Liver (tissue), 9 donors: ENCODE results near the gene SLC13A2. TPM values are rescaled to one million over a fixed set of nuclear protein-coding genes. Genes with fewer than 3 reads are reported as not detected.

Experiments
- DNase-seq: peaks from one replicate; pipeline ENCODE4 v3.0.0-alpha.2; 2017; ENCODE audit warnings: low spot score
- H3K27ac ChIP-seq, 2 donors: one replicate each; pipeline ENCODE4 v1.7.0; 2013; ENCODE audit warnings: inconsistent platforms in 2 of 2, low read length in 2 of 2, control low read depth in 1 of 2, low read depth in 1 of 2, mild to moderate bottlenecking in 1 of 2
- H3K27me3 ChIP-seq, 4 donors: one replicate each; pipeline versions ENCODE4 v1.6.1 to v1.7.0; 2013; ENCODE audit warnings: low read length in 3 of 4, inconsistent platforms in 1 of 4, mild to moderate bottlenecking in 1 of 4, moderate library complexity in 1 of 4; ENCODE audit not compliant: control insufficient read depth in 4 of 4, insufficient read depth in 4 of 4
- H3K36me3 ChIP-seq, 4 donors: one replicate each; pipeline versions ENCODE4 v1.6.1 to v1.7.0; 2013; ENCODE audit warnings: low read length in 3 of 4, mild to moderate bottlenecking in 3 of 4, low read depth in 1 of 4, moderate library complexity in 1 of 4; ENCODE audit not compliant: control insufficient read depth in 4 of 4, insufficient read depth in 3 of 4
- H3K4me1 ChIP-seq, 4 donors: one replicate each; pipeline versions ENCODE4 v1.6.1 to v1.7.0; 2013; ENCODE audit warnings: low read length in 3 of 4, mild to moderate bottlenecking in 3 of 4, moderate library complexity in 1 of 4; ENCODE audit not compliant: control insufficient read depth in 4 of 4, insufficient read depth in 4 of 4
- H3K4me3 ChIP-seq, 3 donors: one replicate each; pipeline versions ENCODE4 v1.6.1 to v1.7.0; 2013; ENCODE audit warnings: low read length in 3 of 3, control low read depth in 1 of 3, low read depth in 1 of 3, mild to moderate bottlenecking in 1 of 3
- H3K9ac ChIP-seq, 2 donors: one replicate each; pipeline ENCODE4 v1.7.0; 2013; ENCODE audit warnings: low read length in 2 of 2, mild to moderate bottlenecking in 2 of 2, moderate library complexity in 2 of 2, control low read depth in 1 of 2, low read depth in 1 of 2
- H3K9me3 ChIP-seq, 4 donors: one replicate each; pipeline versions ENCODE4 v1.6.1 to v1.7.0; 2013; ENCODE audit warnings: low read length in 3 of 4; ENCODE audit not compliant: control insufficient read depth in 4 of 4
- CTCF ChIP-seq: fragments of 150-350 bp; IDR thresholded peaks from 2 replicates; pipeline ENCODE4 v1.5.1; 2017; ENCODE audit warnings: improper control_type of control experiment, low read depth, low read length; ENCODE audit not compliant: missing input control
- EGR1 ChIP-seq, 2 donors: IDR thresholded peaks; 2 replicates each; pipeline ENCODE4 v1.6.1; 2016 to 2018; ENCODE audit warnings: antibody characterized with exemption in 2 of 2, low read depth in 2 of 2
- FOXA1 ChIP-seq: IDR thresholded peaks from 2 replicates; pipeline ENCODE4 v1.6.1; 2016; ENCODE audit warnings: antibody characterized with exemption
- FOXA2 ChIP-seq: IDR thresholded peaks from 2 replicates; pipeline ENCODE4 v1.6.1; 2016; ENCODE audit warnings: antibody characterized with exemption
- GABPA ChIP-seq, 2 donors: IDR thresholded peaks in 1 of 2; conservative IDR thresholded peaks in 1 of 2; 2 replicates each; pipeline ENCODE4 v1.6.1; 2016; ENCODE audit warnings: antibody characterized with exemption in 2 of 2, mild to moderate bottlenecking in 1 of 2, moderate library complexity in 1 of 2
- HNF4A ChIP-seq, 2 donors: conservative IDR thresholded peaks; 2 replicates each; pipeline ENCODE4 v1.6.1; 2016; ENCODE audit warnings: antibody characterized with exemption in 2 of 2, mild to moderate bottlenecking in 2 of 2
- HNF4G ChIP-seq: IDR thresholded peaks from 2 replicates; pipeline ENCODE4 v1.6.1; 2016; ENCODE audit warnings: antibody characterized with exemption
- JUND ChIP-seq, 2 donors: IDR thresholded peaks; 2 replicates each; pipeline ENCODE4 v1.6.1; 2016; ENCODE audit warnings: antibody characterized with exemption in 2 of 2
- NR2F2 ChIP-seq: IDR thresholded peaks from 2 replicates; pipeline ENCODE4 v1.6.1; 2016; ENCODE audit warnings: antibody characterized with exemption
- RAD21 ChIP-seq, 2 donors: IDR thresholded peaks; 2 replicates each; pipeline ENCODE4 v1.6.1; 2016; ENCODE audit warnings: antibody characterized with exemption in 2 of 2, mild to moderate bottlenecking in 2 of 2
- RXRA ChIP-seq, 2 donors: IDR thresholded peaks; 2 replicates each; pipeline ENCODE4 v1.6.1; 2017 to 2018; ENCODE audit warnings: antibody characterized with exemption in 2 of 2, mild to moderate bottlenecking in 1 of 2
- SP1 ChIP-seq: IDR thresholded peaks from 2 replicates; pipeline ENCODE4 v1.6.1; 2018; ENCODE audit warnings: antibody characterized with exemption, mild to moderate bottlenecking
- TAF1 ChIP-seq: conservative IDR thresholded peaks from 2 replicates; pipeline ENCODE4 v1.6.1; 2016; ENCODE audit warnings: antibody characterized with exemption, mild to moderate bottlenecking
- YY1 ChIP-seq: IDR thresholded peaks from 2 replicates; pipeline ENCODE4 v1.6.1; 2016; ENCODE audit warnings: antibody characterized with exemption, mild to moderate bottlenecking
- WGBS: extraction: QIAGEN DNeasy Blood & Tissue Kit; methylation state at CpG from one replicate; pipeline ENCODE4 v1.1.7; 2013; 5-methylcytosine and 5-hydroxymethylcytosine counted together
- polyA plus RNA-seq, 2 donors: library from polyadenylated mRNA; stranded (reverse) in 1 of 2; unstranded in 1 of 2; fragments of 200-250 nt in 1 of 2; fragments of >200 nt in 1 of 2; fragmentation: Nextera tagmentation in 1 of 2; extraction: Ambion mirVana in 1 of 2; gene quantifications; one replicate each; pipeline versions ENCODE4 v1.2.1 to v1.2.3, GENCODE V29; 2013 to 2015
- total RNA-seq, 2 donors: library from RNA; depleted of rRNA; stranded (reverse); fragments of >200 nt; gene quantifications; one replicate each; pipeline ENCODE4 v1.2.3, GENCODE V29; 2014
- TF ChIP-seq, protein P1 (sequence below): IDR thresholded peaks from 2 replicates; pipeline ENCODE4 v1.6.1; 2016; ENCODE audit warnings: antibody characterized with exemption
- TF ChIP-seq, protein P2 (sequence below): IDR thresholded peaks from 2 replicates; pipeline ENCODE4 v1.6.1; 2016; ENCODE audit warnings: antibody characterized with exemption
- TF ChIP-seq, protein P3 (sequence below): IDR thresholded peaks from 2 replicates; pipeline ENCODE4 v1.6.1; 2016; ENCODE audit warnings: antibody characterized with exemption, mild to moderate bottlenecking
- TF ChIP-seq, protein P4 (sequence below): IDR thresholded peaks from 2 replicates; pipeline ENCODE4 v1.6.1; 2016; ENCODE audit warnings: antibody characterized with exemption
- donor health status: healthy.
- donor health status: healthy.
- donor health status: healthy.
- donor health status: healthy.
- donor health status: healthy.

The SLC13A2 gene
- total and polyA plus RNA-seq, 4 donors: 0.10 to 0.52 (median 0.36) TPM

DNA sequence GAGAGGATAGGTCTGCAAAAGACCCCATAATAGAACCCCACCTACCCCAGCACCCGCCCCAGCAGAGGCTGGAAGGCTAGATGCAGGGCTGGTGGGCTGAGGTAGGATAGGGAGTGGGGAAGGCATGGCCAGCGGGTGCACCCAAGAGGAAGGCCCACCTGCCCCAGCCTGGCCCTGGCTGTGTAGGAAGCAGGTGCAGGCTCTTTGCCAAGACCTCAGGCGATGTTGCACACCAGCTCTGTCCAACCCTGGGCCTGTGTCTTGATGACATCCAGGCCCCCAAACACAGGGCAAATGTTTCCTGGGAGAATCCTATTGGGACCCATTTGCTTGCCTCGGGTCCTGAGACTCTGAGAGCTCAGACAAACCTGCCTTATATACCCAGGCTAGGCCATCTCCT is 66.8 kb downstream of the SLC13A2 start:
- 94% methylated on average over 4 of the region's 4 CpGs for WGBS
- Histone ChIP-seq H3K27me3 (no peaks in the 10 kb centered on the region), H3K36me3 (no peaks in the 10 kb centered on the region), H3K9ac (no peak overlapping the region), H3K27ac (no peak overlapping the region), H3K4me3 (no peak overlapping the region), H3K9me3 (no peaks in the 10 kb centered on the region), H3K4me1 (no peaks in the 10 kb centered on the region)
- no peak for TF ChIP-seq RAD21 (IDR thresholded peaks at IDR 0.05)
- TF ChIP-seq, protein P1, sequence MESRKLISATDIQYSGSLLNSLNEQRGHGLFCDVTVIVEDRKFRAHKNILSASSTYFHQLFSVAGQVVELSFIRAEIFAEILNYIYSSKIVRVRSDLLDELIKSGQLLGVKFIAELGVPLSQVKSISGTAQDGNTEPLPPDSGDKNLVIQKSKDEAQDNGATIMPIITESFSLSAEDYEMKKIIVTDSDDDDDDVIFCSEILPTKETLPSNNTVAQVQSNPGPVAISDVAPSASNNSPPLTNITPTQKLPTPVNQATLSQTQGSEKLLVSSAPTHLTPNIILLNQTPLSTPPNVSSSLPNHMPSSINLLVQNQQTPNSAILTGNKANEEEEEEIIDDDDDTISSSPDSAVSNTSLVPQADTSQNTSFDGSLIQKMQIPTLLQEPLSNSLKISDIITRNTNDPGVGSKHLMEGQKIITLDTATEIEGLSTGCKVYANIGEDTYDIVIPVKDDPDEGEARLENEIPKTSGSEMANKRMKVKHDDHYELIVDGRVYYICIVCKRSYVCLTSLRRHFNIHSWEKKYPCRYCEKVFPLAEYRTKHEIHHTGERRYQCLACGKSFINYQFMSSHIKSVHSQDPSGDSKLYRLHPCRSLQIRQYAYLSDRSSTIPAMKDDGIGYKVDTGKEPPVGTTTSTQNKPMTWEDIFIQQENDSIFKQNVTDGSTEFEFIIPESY: no peak
- no peak for TF ChIP-seq HNF4A (conservative IDR thresholded peaks at IDR 0.05)
- no peak for TF ChIP-seq RXRA (IDR thresholded peaks at IDR 0.05)
- TF ChIP-seq YY1: no peak
- no peak for TF ChIP-seq EGR1 (IDR thresholded peaks at IDR 0.05; ENCODE audit: low read depth in 2 of 2)
- TF ChIP-seq FOXA2: no peak
- TF ChIP-seq, protein P2, sequence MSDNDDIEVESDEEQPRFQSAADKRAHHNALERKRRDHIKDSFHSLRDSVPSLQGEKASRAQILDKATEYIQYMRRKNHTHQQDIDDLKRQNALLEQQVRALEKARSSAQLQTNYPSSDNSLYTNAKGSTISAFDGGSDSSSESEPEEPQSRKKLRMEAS: no peak
- TF ChIP-seq HNF4G: no peak
- no peak for TF ChIP-seq FOXA1
- TF ChIP-seq, protein P3, sequence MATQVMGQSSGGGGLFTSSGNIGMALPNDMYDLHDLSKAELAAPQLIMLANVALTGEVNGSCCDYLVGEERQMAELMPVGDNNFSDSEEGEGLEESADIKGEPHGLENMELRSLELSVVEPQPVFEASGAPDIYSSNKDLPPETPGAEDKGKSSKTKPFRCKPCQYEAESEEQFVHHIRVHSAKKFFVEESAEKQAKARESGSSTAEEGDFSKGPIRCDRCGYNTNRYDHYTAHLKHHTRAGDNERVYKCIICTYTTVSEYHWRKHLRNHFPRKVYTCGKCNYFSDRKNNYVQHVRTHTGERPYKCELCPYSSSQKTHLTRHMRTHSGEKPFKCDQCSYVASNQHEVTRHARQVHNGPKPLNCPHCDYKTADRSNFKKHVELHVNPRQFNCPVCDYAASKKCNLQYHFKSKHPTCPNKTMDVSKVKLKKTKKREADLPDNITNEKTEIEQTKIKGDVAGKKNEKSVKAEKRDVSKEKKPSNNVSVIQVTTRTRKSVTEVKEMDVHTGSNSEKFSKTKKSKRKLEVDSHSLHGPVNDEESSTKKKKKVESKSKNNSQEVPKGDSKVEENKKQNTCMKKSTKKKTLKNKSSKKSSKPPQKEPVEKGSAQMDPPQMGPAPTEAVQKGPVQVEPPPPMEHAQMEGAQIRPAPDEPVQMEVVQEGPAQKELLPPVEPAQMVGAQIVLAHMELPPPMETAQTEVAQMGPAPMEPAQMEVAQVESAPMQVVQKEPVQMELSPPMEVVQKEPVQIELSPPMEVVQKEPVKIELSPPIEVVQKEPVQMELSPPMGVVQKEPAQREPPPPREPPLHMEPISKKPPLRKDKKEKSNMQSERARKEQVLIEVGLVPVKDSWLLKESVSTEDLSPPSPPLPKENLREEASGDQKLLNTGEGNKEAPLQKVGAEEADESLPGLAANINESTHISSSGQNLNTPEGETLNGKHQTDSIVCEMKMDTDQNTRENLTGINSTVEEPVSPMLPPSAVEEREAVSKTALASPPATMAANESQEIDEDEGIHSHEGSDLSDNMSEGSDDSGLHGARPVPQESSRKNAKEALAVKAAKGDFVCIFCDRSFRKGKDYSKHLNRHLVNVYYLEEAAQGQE: no peak
- no peak for TF ChIP-seq NR2F2
- TF ChIP-seq GABPA (IDR thresholded peaks at IDR 0.05 in 1 of 2, conservative IDR thresholded peaks at IDR 0.05 in 1 of 2): no peak
- TF ChIP-seq CTCF: no peak
- TF ChIP-seq TAF1: no peak
- TF ChIP-seq, protein P4, sequence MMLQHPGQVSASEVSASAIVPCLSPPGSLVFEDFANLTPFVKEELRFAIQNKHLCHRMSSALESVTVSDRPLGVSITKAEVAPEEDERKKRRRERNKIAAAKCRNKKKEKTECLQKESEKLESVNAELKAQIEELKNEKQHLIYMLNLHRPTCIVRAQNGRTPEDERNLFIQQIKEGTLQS: no peak
- TF ChIP-seq SP1: no peak
- no peak for TF ChIP-seq JUND (IDR thresholded peaks at IDR 0.05)
- no peak for DNase-seq
